Measurements from ENCODE around the gene SLC66A1.

The SLC66A1 gene

DNA sequence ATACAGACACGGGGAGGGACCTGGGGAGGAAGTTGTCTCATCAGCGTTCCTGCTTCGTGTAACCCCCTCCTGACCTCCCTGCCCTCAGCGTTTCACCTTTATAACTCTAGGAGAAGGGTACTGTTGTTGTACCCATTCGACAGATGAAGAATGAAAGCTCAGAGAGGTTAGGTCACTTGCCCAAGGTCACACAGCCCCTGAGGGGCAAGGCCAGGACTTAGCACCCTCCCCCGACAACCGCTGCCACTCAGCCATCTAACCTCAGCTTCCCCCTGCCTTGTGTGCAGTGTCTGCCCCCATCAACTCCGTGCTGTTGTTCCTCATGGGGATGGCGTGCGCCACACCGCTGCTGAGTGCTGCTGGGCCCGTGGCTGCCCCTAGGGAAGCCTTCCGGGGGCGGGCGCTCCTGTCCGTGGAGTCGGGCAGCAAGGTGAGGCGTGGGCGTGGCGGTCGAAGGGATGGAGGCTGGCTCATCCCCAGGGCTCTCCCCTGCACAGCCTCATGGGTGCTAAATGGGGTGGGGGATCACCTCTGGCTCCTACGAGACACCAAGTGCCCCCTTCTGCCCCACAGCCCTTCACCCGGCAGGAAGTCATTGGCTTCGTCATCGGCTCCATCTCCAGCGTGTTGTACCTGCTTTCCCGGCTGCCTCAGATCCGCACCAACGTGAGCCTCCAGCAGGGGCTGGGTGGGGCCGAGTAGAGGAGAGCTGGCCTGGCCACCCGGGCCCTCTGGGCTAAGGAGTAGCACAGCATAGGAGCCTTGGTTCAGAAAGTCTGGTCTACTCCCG is 14.0 kb downstream of the SLC66A1 start:
- H3K9ac ChIP-seq (ENCODE audit: low read depth, low read length), result no peak overlapping the region

DNA sequence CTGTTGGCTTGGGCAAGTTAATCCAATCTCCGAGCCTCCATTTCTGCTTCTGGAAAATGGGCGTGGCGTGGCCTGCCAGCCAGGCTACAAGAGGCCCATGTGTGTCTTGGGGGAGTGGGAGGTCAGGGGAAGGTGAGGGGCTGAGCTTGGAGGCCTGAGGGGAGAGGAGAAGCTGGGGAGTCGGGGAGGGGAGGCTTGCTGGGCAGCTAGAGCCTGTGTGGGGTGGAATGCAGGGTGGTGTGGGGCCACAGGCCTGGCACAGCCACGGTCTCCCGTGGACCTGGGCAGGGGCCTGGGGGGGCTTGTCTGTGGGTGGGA is 14.6 kb downstream of the SLC66A1 start:
- Histone ChIP-seq H3K9ac (ENCODE audit: low read depth, low read length) (no peak overlapping the region), H3K9me3 (ENCODE audit: control insufficient read depth, insufficient read depth, low read length) (no peaks in the 10 kb centered on the region), H3K36me3 (ENCODE audit: insufficient read depth, low read length) (no peaks in the 10 kb centered on the region), H3K4me1 (ENCODE audit: insufficient read depth, low read length) (no peaks in the 10 kb centered on the region)

More for the DNA sequence above, 14.0 kb downstream of the SLC66A1 start:
- H3K4me1 ChIP-seq (ENCODE audit: insufficient read depth, low read length), result no peaks in the 10 kb centered on the region
- H3K36me3 ChIP-seq (ENCODE audit: insufficient read depth, low read length), result no peaks in the 10 kb centered on the region
- H3K9me3 ChIP-seq (ENCODE audit: control insufficient read depth, insufficient read depth, low read length), result no peaks in the 10 kb centered on the region

GRCh38 chr1:19327301-19327700 is 15.2 kb downstream of the SLC66A1 start:
- no peak overlapping the region for H3K9ac ChIP-seq (ENCODE audit: low read depth, low read length)
- no peaks in the 10 kb centered on the region for H3K36me3 ChIP-seq (ENCODE audit: insufficient read depth, low read length)
- no peaks in the 10 kb centered on the region for H3K4me1 ChIP-seq (ENCODE audit: insufficient read depth, low read length)
- no peaks in the 10 kb centered on the region for H3K9me3 ChIP-seq (ENCODE audit: control insufficient read depth, insufficient read depth, low read length)

GRCh38 chr1:19327736-19328135 is 15.6 kb downstream of the SLC66A1 start:
- Histone ChIP-seq H3K9ac (ENCODE audit: low read depth, low read length) (no peak overlapping the region), H3K4me1 (ENCODE audit: insufficient read depth, low read length) (no peaks in the 10 kb centered on the region), H3K36me3 (ENCODE audit: insufficient read depth, low read length) (no peaks in the 10 kb centered on the region), H3K9me3 (ENCODE audit: control insufficient read depth, insufficient read depth, low read length) (no peaks in the 10 kb centered on the region)

DNA sequence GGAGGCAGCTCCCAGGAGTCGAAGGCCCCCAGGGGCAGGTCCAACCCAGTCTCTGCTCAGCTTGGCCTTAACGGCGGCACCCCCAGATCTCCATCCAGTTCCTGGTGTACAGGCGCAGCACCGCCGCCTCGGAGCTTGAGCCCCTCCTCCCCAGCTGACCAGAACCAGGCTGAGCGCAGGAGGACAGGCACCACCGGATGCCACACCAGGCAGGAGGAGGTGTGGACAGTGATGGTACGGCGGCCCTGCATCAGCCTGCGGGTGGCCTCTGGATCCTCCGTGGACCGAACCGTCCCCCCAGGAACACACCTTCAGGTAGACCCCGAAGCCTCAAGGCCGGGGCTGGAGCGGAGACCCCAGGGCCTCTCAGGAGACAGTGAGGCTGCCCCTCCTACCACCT is 16.4 kb downstream of the SLC66A1 start:
- Histone ChIP-seq H3K9ac (ENCODE audit: low read depth, low read length) (no peak overlapping the region), H3K4me1 (ENCODE audit: insufficient read depth, low read length) (no peaks in the 10 kb centered on the region), H3K36me3 (ENCODE audit: insufficient read depth, low read length) (no peaks in the 10 kb centered on the region), H3K9me3 (ENCODE audit: control insufficient read depth, insufficient read depth, low read length) (no peaks in the 10 kb centered on the region)

DNA sequence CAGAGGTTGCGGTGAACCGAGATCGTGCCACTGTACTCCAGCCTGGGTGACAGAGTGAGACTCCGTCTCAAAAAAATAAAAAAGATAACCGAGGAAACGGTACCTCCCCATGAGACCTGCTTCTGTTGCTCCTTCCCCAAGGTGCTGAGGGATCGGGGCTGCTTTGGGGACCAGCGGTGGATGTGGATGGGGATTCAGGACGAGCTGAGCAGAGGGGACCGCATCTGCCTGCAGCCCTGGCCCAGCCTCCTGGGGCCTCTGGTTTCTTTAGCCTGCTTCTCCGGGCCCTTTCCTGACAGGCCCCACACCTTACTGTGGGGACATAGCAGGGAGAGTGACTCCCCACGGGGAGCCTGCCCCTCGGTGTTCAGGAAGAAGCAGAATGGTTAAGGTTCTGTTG is 17.1 kb downstream of the SLC66A1 start:
- Histone ChIP-seq H3K36me3 (ENCODE audit: insufficient read depth, low read length) (no peaks in the 10 kb centered on the region), H3K9ac (ENCODE audit: low read depth, low read length) (no peak overlapping the region), H3K9me3 (ENCODE audit: control insufficient read depth, insufficient read depth, low read length) (no peaks in the 10 kb centered on the region), H3K4me1 (ENCODE audit: insufficient read depth, low read length) (no peaks in the 10 kb centered on the region)

DNA sequence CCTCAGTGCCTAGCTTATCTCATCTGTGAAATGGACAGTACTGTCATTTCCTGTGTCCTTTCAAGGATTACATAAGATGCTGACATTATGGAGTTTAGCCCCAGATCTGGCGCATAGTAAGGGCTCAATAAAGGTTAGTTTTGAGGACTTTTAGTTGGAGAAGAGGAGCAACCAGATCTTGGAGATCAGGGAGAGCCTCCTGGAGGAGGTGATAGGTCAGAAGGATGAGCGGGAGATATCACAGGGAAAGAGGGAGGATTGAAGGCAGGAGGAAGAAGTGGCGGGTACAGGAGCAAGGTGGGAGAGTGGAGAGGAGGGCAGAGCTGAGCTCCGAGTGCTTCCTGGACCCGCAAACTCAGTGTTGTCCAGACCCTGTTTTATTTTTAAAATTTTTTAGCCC is 17.5 kb downstream of the SLC66A1 start:
- no peaks in the 10 kb centered on the region for H3K4me1 ChIP-seq (ENCODE audit: insufficient read depth, low read length)
- no peak overlapping the region for H3K9ac ChIP-seq (ENCODE audit: low read depth, low read length)
- H3K9me3 ChIP-seq (ENCODE audit: control insufficient read depth, insufficient read depth, low read length), result no peaks in the 10 kb centered on the region
- H3K36me3 ChIP-seq (ENCODE audit: insufficient read depth, low read length), result no peaks in the 10 kb centered on the region

GRCh38 chr1:19330449-19331135 is 18.5 kb downstream of the SLC66A1 start:
- Histone ChIP-seq H3K36me3 (ENCODE audit: insufficient read depth, low read length) (no peaks in the 10 kb centered on the region), H3K4me1 (ENCODE audit: insufficient read depth, low read length) (no peaks in the 10 kb centered on the region), H3K9ac (ENCODE audit: low read depth, low read length) (no peak overlapping the region), H3K9me3 (ENCODE audit: control insufficient read depth, insufficient read depth, low read length) (no peaks in the 10 kb centered on the region)

- Histone ChIP-seq H3K4me1 (ENCODE audit: insufficient read depth, low read length) (no peaks in the 10 kb centered on the region), H3K9me3 (ENCODE audit: control insufficient read depth, insufficient read depth, low read length) (no peaks in the 10 kb centered on the region), H3K36me3 (ENCODE audit: insufficient read depth, low read length) (no peaks in the 10 kb centered on the region), H3K9ac (ENCODE audit: low read depth, low read length) (no peak overlapping the region)
These were observed 19.2 kb downstream of the SLC66A1 start for GRCh38 chr1:19331262-19331878.

GRCh38 chr1:19332832-19333231 is 20.7 kb downstream of the SLC66A1 start:
- Histone ChIP-seq H3K4me1 (ENCODE audit: insufficient read depth, low read length) (no peaks in the 10 kb centered on the region; the same call in 1 of the 2 replicates), H3K9ac (ENCODE audit: low read depth, low read length) (no peak overlapping the region), H3K36me3 (ENCODE audit: insufficient read depth, low read length) (no peaks in the 10 kb centered on the region), H3K9me3 (ENCODE audit: control insufficient read depth, insufficient read depth, low read length) (no peaks in the 10 kb centered on the region)

DNA sequence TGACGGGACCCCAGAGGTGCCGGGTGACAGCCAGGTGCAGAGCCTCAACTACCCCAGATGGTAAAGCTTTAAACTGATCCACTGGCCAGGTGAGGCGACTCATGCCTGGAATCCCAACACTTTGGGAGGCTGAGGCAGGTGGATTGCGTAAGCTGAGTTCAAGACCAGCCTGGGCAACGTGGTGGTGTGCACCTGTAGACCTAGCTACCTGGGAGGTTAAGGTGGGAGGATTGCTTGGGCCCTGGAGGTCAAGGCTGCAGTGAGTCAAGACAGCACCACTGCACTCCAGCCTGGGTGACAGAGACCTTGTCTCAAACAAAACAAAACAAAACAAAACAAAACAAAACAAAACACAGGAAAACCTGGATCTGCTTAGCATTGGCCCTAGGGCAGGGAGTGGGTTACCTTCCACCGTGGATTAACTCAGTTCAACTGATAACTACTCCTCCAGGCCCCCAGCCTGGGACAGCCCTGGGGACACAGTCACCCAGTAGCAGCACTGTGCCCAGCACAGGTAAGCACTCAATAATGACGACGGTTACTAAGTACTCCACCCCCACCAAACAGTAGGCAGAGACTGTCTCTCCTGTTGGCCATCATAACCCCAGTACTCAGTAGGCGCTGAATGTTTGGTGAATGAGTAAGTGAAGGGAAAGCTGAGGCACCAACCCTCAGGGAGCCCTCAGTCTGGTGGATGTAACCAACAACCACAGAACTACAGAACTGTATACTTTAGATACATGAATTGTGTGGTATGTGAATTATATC is 21.6 kb downstream of the SLC66A1 start:
- Histone ChIP-seq H3K4me1 (ENCODE audit: insufficient read depth, low read length) (no peaks in the 10 kb centered on the region; the same call in 1 of the 2 replicates), H3K36me3 (ENCODE audit: insufficient read depth, low read length) (no peaks in the 10 kb centered on the region), H3K9ac (ENCODE audit: low read depth, low read length) (no peak overlapping the region), H3K9me3 (ENCODE audit: control insufficient read depth, insufficient read depth, low read length) (no peaks in the 10 kb centered on the region)

DNA sequence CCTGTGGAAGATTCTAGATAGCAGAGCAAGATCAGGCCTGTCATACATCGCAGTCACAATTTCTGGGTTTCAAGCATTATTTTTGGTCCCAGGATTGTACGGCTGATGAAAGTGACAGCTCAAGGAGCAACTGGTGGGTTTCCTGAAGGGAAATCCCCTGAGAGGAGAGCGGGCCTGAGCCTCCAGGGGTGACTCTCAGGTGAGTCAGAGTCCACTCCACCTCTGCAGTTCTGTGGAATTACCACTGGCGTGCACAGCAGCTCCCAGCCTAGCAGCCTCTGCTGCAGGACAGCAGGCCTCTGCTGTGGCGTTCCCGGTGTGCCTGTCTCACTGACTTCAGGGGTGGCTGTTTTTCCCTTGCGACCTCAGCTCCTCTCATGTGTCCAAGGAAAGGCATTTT is 24.4 kb downstream of the SLC66A1 start:
- Histone ChIP-seq H3K4me1 (ENCODE audit: insufficient read depth, low read length) (peaks cover 6% of the 10 kb centered on the region), H3K9me3 (ENCODE audit: control insufficient read depth, insufficient read depth, low read length) (no peaks in the 10 kb centered on the region), H3K9ac (ENCODE audit: low read depth, low read length) (no peak overlapping the region), H3K36me3 (ENCODE audit: insufficient read depth, low read length) (no peaks in the 10 kb centered on the region)

DNA sequence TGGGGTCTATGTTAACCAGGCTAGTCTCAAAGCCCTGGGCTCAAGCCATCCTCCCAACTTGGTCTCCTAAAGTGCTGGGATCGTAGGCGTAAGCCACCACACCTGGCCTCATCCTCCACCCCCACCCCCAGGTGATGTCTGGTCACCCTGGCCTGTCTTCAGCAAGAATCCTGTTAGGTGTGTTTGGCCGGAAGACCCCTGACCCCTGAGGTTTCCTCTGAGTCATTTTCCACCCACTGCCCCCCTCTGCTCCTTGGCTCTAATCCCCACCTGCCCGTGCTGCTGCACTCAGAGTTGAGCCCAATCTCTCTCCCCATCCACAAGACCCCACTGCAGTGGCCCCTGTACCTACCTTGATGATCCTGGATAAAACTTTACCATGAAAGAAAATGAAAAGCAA is 25.2 kb downstream of the SLC66A1 start:
- Histone ChIP-seq H3K4me1 (ENCODE audit: insufficient read depth, low read length) (peaks cover 6% of the 10 kb centered on the region), H3K9me3 (ENCODE audit: control insufficient read depth, insufficient read depth, low read length) (no peaks in the 10 kb centered on the region), H3K36me3 (ENCODE audit: insufficient read depth, low read length) (no peaks in the 10 kb centered on the region), H3K9ac (ENCODE audit: low read depth, low read length) (no peak overlapping the region; the same call in 1 of the 2 replicates)

DNA sequence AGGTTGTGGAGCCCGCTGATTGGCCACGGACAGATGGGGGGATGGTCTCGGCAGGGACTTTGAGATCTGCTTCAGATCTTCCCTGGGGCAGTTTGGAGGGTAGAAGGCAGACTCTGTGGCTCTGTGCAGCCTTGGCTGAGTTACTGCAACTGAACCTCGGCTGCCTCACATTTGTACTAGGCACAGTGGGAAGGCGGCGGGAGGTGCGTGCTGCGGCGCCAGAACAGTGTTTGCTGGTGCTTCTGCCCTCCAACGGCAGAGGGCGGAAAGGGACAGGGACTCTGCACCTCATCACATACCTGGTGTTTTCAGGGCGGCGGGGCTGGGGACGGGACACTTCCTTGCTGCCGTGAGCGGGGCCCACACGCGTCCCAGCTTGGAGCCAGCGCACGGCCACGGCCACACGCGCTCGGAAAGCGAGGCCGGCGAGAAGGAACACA is 26.2 kb downstream of the SLC66A1 start:
- no peaks in the 10 kb centered on the region for H3K36me3 ChIP-seq (ENCODE audit: insufficient read depth, low read length)
- peaks cover 6% of the 10 kb centered on the region for H3K4me1 ChIP-seq (ENCODE audit: insufficient read depth, low read length)
- no peaks in the 10 kb centered on the region for H3K9me3 ChIP-seq (ENCODE audit: control insufficient read depth, insufficient read depth, low read length)
- H3K9ac ChIP-seq (ENCODE audit: low read depth, low read length), result peak overlapping the region; percentile 4
